Mesodermal cell (in vitro differentiated cells): ENCODE results near the gene H1-8.

Experiments used
- H3K27ac ChIP-seq: 2 replicates; pipeline ENCODE4 v1.7.0; 2013; ENCODE audit warnings: mild to moderate bottlenecking, low read depth, low read length, moderate library complexity; ENCODE audit not compliant: severe bottlenecking
- H3K36me3 ChIP-seq: 2 replicates; pipeline ENCODE4 v1.7.1; 2013; ENCODE audit warnings: mild to moderate bottlenecking, low read length, moderate library complexity; ENCODE audit not compliant: control insufficient read depth, insufficient read depth
- H3K4me1 ChIP-seq: one replicate; pipeline ENCODE4 v1.7.1; 2013; ENCODE audit warnings: mild to moderate bottlenecking, low read length; ENCODE audit not compliant: insufficient read depth, control insufficient read depth, poor library complexity, severe bottlenecking
- H3K4me3 ChIP-seq: 2 replicates; pipeline ENCODE4 v1.7.0; 2013; ENCODE audit warnings: low read length, control low read depth, mild to moderate bottlenecking; ENCODE audit not compliant: insufficient read depth, poor library complexity, severe bottlenecking; ENCODE audit errors: extremely low read depth
- H3K9me3 ChIP-seq: 2 replicates; pipeline ENCODE4 v1.7.1; 2013; ENCODE audit warnings: mild to moderate bottlenecking, low read length, moderate library complexity; ENCODE audit not compliant: control insufficient read depth
- WGBS, 2 experiments: methylation state at CpG; one replicate each; pipeline ENCODE4 v1.1.5; 2013; ENCODE audit warnings: missing lambda C conversion rate in 2 of 2; ENCODE audit not compliant: insufficient coverage in 2 of 2; 5-methylcytosine and 5-hydroxymethylcytosine counted together

Gene H1-8

DNA sequence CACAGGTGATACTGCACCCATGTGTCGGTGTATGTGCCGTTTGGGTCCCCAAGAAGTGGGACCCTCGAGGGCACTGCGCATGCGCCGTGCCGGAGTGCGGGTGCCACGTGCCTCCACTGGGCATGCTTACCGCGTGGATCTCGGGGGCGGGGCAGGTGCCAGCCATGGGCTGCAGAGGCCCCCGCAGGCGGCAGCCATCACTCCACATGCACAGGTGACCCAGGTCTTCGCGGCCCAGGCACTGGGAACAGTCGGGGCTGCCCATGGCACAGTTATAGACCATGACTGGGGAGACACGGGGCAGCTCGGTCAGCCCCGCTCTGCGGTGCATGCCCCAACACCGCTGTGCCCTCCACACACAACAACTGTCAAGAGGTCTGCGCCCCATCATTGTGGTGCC lies 31.2 kb downstream of the H1-8 start:
- Histone ChIP-seq H3K27ac (no peak overlapping the region), H3K36me3 (peaks cover 94% of the 10 kb centered on the region), H3K4me3 (no peak overlapping the region), H3K9me3 (no peaks in the 10 kb centered on the region), H3K4me1 (no peaks in the 10 kb centered on the region)
- WGBS, 2 experiments, result 91 to 97% methylated on average over 24 of the region's 24 CpGs

DNA sequence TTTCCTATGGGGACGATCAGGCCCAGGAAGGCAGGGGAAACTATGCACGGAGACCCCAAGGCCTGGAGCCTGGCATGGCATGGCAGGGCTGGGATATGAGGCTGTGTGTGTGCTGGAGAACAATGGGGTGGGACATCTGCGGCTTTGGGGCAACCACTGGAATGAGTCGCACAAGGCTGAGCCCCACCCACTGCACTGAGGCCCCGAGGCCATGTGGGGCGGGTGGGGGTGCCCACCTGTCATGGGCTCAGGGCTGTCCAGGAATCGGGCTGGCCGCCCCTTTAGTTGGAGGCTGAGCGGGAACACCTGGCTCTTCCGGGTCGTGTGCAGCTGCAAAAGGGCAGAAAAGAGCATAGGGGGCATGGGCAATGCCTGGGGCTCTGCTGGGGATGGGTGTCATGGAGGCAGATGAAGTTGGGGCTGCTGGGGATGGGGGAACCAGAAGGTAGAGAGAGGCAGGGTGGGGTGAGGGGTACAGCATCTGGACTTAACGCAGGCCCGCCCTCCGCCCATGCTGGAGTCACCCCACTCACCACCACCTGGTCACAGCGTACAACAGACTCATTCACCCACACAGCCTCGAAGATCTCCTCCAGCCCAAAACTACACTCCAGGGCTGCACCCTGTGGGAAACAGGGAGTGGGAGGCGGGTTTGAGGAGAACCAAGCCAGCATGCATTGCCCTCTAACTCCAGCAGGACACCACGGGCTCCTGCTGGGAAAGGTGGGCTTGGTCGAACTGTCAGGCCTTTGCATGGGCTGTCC lies 32.4 kb downstream of the H1-8 start:
- Histone ChIP-seq H3K36me3 (peaks cover 89% of the 10 kb centered on the region), H3K9me3 (no peaks in the 10 kb centered on the region), H3K4me1 (no peaks in the 10 kb centered on the region), H3K4me3 (no peak overlapping the region), H3K27ac (no peak overlapping the region)
- 91 to 92% methylated on average over 13 to 16 of the region's 19 CpGs for WGBS, 2 experiments

DNA sequence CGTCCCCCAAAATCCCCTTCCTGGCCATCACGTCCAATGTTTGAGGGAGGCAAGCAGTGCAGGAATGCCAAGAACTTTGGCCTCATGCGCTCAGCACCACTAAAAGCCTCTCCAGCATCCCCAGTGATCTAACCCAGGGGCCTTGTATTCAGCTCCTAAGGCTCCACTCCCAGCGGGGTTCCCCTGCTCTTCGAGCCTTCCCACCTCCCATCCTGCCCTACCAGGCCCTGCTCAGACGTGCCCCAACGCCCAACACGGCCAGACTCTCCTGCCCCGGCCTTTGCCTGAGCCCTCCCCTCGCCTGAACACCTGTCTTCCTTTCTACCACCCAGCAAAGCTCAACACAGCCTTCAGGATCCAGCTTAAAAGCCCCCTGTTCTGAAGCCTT lies 33.0 kb downstream of the H1-8 start:
- 86 to 88% methylated on average over 8 to 10 of the region's 10 CpGs for WGBS, 2 experiments
- Histone ChIP-seq H3K4me3 (no peak overlapping the region), H3K4me1 (no peaks in the 10 kb centered on the region), H3K36me3 (peaks cover 89% of the 10 kb centered on the region), H3K27ac (peak overlapping the region; percentile 36), H3K9me3 (no peaks in the 10 kb centered on the region)

DNA sequence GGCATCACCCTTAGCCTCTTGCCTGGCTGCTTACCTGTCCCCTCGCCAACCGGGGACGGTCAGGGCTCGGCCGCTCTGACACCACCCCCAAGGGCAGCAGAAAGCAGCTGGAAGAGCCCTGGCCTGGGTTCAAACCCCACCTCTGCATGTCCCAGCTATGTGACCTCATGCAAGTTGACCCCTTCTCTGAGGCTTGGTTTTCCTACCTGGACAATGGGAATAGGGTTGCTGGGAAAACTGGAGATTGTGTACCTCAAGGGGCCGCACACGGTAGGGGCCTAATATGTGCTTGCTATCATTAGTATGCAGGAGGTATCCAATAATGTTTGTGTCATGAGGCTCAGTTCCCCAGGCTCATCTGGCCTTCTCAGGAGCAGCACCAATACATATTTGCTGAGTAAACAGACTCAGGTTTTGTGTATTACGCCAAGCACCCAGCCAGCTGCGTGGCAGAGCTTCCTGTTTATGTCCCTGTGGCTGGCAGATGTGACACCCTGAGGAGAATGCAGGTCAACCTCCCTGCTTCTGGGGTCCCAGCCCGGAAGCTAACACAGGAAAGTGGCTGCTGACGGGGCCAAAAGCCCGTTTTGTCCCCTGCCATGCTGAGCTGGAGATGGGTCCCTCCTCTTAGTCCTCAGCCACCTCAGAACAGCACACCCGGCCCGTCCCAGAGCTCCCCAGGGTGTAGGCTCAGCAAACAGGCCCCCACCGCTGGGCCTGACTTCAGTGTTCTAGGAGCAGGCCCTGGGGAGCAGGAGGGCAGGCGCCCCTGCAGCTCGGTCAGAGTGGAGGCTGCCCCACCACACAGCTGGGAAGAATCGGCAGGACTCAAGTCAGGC lies 33.8 kb downstream of the H1-8 start:
- Histone ChIP-seq H3K4me3 (no peak overlapping the region), H3K36me3 (peaks cover 89% of the 10 kb centered on the region), H3K27ac (no peak overlapping the region), H3K9me3 (no peaks in the 10 kb centered on the region), H3K4me1 (no peaks in the 10 kb centered on the region)
- WGBS, 2 experiments, result 95 to 96% methylated on average over 18 of the region's 18 CpGs

DNA sequence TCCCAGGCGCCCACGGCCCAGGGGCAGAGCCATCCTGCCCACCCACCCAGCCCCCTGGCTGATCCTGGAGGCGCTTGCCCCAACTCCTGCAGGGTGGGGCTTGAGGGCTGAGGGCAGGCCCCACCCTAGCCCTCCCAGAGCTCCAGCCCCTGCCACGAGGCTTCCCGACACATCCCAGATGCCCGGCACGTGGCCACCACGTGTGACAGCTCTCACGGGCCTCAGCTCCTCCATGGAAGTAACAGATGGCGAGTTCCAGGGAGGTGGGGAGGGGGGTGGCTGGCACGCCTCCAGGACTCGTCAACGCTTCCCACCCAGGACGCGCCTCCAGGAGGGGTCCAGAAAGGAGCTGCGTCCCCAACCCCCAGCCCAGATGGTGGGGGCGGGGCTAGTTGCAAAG lies 34.4 kb downstream of the H1-8 start:
- Histone ChIP-seq H3K4me3 (no peak overlapping the region), H3K27ac (no peak overlapping the region), H3K4me1 (no peaks in the 10 kb centered on the region), H3K9me3 (no peaks in the 10 kb centered on the region), H3K36me3 (peaks cover 90% of the 10 kb centered on the region)
- WGBS, 2 experiments, result 93 to 98% methylated on average over 7 to 13 of the region's 17 CpGs

DNA sequence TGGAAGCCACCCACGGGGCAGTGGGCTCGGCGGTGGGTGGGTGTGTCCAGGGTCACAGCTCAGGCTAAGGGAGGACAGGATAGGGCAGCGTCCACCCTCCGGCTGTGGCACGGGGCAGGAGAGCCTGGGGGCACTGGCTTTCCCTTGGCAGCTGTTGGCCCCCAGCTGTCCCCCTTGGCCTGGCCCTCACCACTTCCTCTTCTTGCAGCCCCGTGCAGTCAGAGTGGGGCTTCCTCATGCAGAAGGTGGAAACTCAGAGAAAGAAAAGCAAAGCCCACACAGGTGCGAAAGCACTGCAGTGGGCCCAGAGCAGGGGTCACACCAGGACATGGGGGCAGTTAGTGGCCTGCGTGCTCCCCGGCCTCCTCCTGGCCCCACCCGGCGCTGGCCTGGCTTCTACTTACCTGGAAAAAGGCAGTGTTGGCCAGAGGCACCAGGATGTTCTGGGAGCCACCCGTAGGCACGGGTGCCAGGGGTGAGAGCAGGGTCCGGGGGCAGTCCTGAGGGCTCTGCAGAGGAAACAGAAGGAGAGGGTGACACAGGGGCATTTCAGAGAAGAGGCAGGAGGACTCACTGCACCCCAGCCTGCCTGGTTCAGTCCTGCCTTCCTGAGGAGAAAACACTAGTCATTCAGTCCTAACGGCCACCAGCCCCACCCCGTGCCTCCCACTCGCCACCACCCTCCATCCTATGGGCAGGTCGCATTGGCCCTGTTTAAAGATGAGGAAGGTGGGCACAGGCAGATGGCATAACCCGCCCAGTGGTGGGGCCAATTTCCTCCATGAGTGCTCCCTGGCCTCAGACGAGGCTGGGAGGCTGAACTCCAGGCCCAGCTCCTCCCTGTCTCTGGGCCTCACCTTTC lies 35.2 kb downstream of the H1-8 start:
- no peaks in the 10 kb centered on the region for H3K9me3 ChIP-seq
- H3K36me3 ChIP-seq, result peaks cover 90% of the 10 kb centered on the region
- H3K4me1 ChIP-seq, result no peaks in the 10 kb centered on the region
- no peak overlapping the region for H3K27ac ChIP-seq
- H3K4me3 ChIP-seq, result no peak overlapping the region
- WGBS, 2 experiments, result 97% methylated on average over 13 to 16 of the region's 21 CpGs

DNA sequence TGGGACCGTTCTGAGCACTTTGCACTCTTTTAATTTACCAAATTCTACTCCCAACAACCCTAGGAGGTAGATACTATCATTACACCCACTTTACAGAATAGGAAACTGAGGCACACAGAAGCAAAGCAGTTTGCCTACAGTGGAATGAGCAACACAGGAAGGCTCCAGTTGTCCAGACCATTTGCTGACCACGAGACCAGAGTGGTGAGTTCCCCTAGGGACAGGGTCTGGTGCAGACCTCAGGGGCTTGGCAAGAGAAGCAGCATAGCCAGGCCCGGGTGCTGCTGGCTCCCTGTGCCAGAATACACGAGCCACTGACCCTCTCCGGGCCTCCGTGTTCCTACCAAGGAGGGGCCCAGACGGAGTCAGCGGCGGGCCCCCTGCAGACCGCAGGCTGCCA lies 37.0 kb downstream of the H1-8 start:
- WGBS, 2 experiments, result 98 to 100% methylated on average over 8 to 10 of the region's 10 CpGs
- Histone ChIP-seq H3K36me3 (peaks cover 90% of the 10 kb centered on the region), H3K27ac (no peak overlapping the region)

DNA sequence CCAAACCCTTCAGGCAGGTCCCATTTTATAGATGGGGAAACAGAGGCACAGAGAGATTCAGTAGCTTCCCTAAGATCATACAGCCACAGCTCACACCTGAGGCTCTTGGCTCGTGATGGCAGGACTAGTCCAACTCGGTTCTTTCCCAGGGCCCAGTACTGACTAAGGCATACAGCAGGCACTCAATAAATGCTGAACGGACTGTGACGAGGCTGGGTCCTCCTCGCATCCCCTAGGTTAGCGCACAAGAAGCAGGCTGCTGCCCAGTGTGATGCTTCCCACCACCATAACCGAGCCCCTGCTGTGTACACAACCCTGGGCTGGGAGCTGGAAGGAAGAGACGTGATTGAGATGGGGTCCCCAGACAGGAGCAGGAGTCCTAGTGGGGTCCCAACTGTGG lies 38.6 kb downstream of the H1-8 start:
- 95 to 99% methylated on average over 8 of the region's 8 CpGs for WGBS, 2 experiments
- no peaks in the 10 kb centered on the region for H3K9me3 ChIP-seq
- peaks cover 90% of the 10 kb centered on the region for H3K36me3 ChIP-seq
- H3K4me1 ChIP-seq, result no peaks in the 10 kb centered on the region
- no peak overlapping the region for H3K27ac ChIP-seq
- H3K4me3 ChIP-seq, result no peak overlapping the region

More for the DNA sequence above, 37.0 kb downstream of the H1-8 start:
- H3K9me3 ChIP-seq, result no peaks in the 10 kb centered on the region
- no peak overlapping the region for H3K4me3 ChIP-seq
- no peaks in the 10 kb centered on the region for H3K4me1 ChIP-seq

DNA sequence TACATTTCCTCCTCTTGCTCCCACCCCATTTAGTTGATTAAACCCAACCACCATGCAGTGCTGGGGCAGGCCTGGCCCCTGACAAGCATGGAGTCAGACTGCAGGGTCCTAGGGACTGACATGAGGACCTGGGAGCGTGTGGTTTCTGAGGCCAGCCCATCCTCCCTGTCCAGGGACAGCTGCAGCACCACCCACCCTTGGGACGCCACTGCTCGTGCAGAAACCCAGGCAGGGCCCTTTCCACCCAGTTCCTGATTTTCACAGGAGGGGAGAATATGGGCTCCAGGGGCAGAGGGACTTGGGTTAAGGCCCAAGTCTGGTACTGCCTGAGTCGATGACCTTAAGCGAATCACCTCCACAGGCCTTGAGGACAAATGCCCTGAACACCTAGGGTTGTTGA lies 39.8 kb downstream of the H1-8 start:
- Histone ChIP-seq H3K36me3 (peaks cover 92% of the 10 kb centered on the region), H3K27ac (no peak overlapping the region), H3K4me1 (peaks cover 3% of the 10 kb centered on the region), H3K4me3 (no peak overlapping the region), H3K9me3 (no peaks in the 10 kb centered on the region)
- 100% methylated on average over 4 to 5 of the region's 5 CpGs for WGBS, 2 experiments

DNA sequence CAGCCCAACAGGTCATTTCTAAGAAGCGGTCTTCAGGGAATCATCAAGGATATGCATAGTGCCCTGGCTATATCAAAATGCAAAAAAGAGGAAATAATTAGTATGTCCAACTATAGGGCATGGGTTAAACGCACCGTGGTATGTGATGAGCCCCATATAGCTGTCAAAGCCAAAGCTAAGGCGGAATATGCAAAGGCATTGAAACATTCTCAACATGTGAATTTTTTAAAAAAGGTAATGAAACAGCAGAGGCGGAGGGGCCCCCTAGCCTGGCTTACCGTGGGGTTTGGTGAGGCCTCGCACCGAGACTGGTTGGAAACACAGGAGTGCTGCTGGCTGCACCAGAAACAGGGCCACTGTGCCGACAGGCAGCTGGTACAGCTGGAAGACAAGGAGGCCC lies 40.3 kb downstream of the H1-8 start:
- WGBS, 2 experiments, result 93 to 96% methylated on average over 8 to 9 of the region's 9 CpGs
- Histone ChIP-seq H3K9me3 (no peaks in the 10 kb centered on the region), H3K4me1 (peaks cover 7% of the 10 kb centered on the region), H3K36me3 (peaks cover 92% of the 10 kb centered on the region), H3K27ac (no peak overlapping the region), H3K4me3 (no peak overlapping the region)
